HG03565 (cell line): ENCODE measurements around the gene QKI.
"Not testable (repeated sequence)": the region's sequence is repeated elsewhere in the genome, so short reads cannot be mapped to it uniquely, and the experiment has no call there.

ENCODE experiments used
- ATAC-seq: cut with Tn5 transposase; IDR thresholded peaks from one replicate; pipeline ENCODE4 v1.9.1; 2021; ENCODE audit warnings: mild to moderate bottlenecking, moderate library complexity; ENCODE audit not compliant: unreplicated experiment

QKI gene

GRCh38 chr6:163476946-163477345 is 62.4 kb downstream of the QKI start:
- ATAC-seq: not testable (repeated sequence)

- no peak for ATAC-seq
Observed at GRCh38 chr6:163483107-163483506, 68.6 kb downstream of the QKI start.

- no peak for ATAC-seq
Observed at GRCh38 chr6:163485388-163485851, 70.9 kb downstream of the QKI start.

- ATAC-seq: no peak
Observed at GRCh38 chr6:163486821-163487220, 72.3 kb downstream of the QKI start.

GRCh38 chr6:163487606-163488005 is 73.1 kb downstream of the QKI start:
- ATAC-seq: no peak

GRCh38 chr6:163489584-163489983 is 75.1 kb downstream of the QKI start:
- no peak for ATAC-seq

GRCh38 chr6:163490826-163491577 is 76.5 kb downstream of the QKI start:
- no peak for ATAC-seq

- ATAC-seq: no peak
Observed at GRCh38 chr6:163491737-163492300, 77.3 kb downstream of the QKI start.

GRCh38 chr6:163494279-163494727 is 79.8 kb downstream of the QKI start:
- no peak for ATAC-seq

- ATAC-seq: no peak
Observed at GRCh38 chr6:163496205-163496604, 81.7 kb downstream of the QKI start.

GRCh38 chr6:163500105-163500504 is 85.6 kb downstream of the QKI start:
- ATAC-seq: no peak

GRCh38 chr6:163501026-163501425 is 86.5 kb downstream of the QKI start:
- ATAC-seq: no peak

- no peak for ATAC-seq
Observed at GRCh38 chr6:163501439-163501838, 86.9 kb downstream of the QKI start.

- ATAC-seq: no peak
Observed at GRCh38 chr6:163504984-163505640, 90.6 kb downstream of the QKI start.

GRCh38 chr6:163507965-163508364 is 93.4 kb downstream of the QKI start:
- ATAC-seq: no peak

GRCh38 chr6:163513003-163513402 is 98.5 kb downstream of the QKI start:
- ATAC-seq: no peak

- ATAC-seq: no peak
Observed at GRCh38 chr6:163513570-163514166, 99.2 kb downstream of the QKI start.

GRCh38 chr6:163516908-163517307 is 102.4 kb downstream of the QKI start:
- ATAC-seq: no peak

- ATAC-seq: no peak
Observed at GRCh38 chr6:163520956-163521355, 106.4 kb downstream of the QKI start.

- no peak for ATAC-seq
Observed at GRCh38 chr6:163522033-163522432, 107.5 kb downstream of the QKI start.

GRCh38 chr6:163525926-163526325 is 111.4 kb downstream of the QKI start:
- ATAC-seq: no peak

GRCh38 chr6:163526346-163526745 is 111.8 kb downstream of the QKI start:
- no peak for ATAC-seq
